ENCODE results near the gene SRRD. TPM values are rescaled to one million over a fixed set of nuclear protein-coding genes. Genes with fewer than 3 reads are reported as not detected.
A peak's percentile ranks its signal among the peaks of the same experiment; 100 is the strongest.

The SRRD gene
- polyA plus RNA-seq, 1 donor = 18.1 TPM

GRCh38 chr22:26496456-26496855 is 12.8 kb downstream of the SRRD start:
- Histone ChIP-seq H3K27ac (ENCODE audit: low read length) (no peak overlapping the region), H3K4me3 (ENCODE audit: low read length) (no peak overlapping the region), H3K9me3 (ENCODE audit: control insufficient read depth, low read depth, low read length) (no peaks in the 10 kb centered on the region), H3K27me3 (ENCODE audit: control insufficient read depth, insufficient read depth, low read length) (no peaks in the 10 kb centered on the region), H3K4me1 (ENCODE audit: control insufficient read depth, insufficient read depth, low read length) (no peaks in the 10 kb centered on the region), H3K36me3 (ENCODE audit: control insufficient read depth, insufficient read depth, low read length) (peaks cover 76% of the 10 kb centered on the region)
- WGBS (ENCODE audit: insufficient coverage, low lambda C conversion rate) = 80% methylated on average over 1 of the region's 4 CpGs
- DNase-seq = no peak

DNA sequence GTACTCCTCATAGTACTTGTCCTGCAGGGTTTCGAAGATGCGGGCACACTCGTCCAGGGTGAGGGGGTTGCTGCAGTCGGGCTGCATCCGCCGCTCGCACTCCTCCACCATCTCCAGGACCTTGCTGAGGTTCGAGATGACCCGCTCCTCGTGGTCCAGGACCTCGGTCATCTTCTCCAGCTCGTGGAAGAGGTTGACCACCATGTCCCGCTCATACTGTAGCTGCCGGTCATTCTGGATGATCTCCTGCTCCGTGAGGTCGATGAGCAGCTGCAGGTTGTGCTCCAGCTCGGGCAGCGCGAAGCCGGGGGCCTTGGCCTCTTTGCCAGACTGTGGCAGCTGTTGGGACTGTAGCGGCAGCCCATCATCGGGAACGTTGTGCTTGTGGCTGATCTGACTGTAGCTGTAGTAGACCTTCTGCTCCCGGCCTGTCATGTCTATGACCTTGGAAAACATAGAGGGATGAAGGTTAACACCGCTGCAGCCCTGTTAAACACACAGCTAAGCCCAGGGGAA is 15.6 kb downstream of the SRRD start:
- Histone ChIP-seq H3K9me3 (ENCODE audit: control insufficient read depth, low read depth, low read length) (no peaks in the 10 kb centered on the region), H3K27ac (ENCODE audit: low read length) (no peak overlapping the region), H3K4me1 (ENCODE audit: control insufficient read depth, insufficient read depth, low read length) (no peaks in the 10 kb centered on the region), H3K36me3 (ENCODE audit: control insufficient read depth, insufficient read depth, low read length) (peaks cover 76% of the 10 kb centered on the region), H3K27me3 (ENCODE audit: control insufficient read depth, insufficient read depth, low read length) (no peaks in the 10 kb centered on the region), H3K4me3 (ENCODE audit: low read length) (no peak overlapping the region)
- no peak for DNase-seq
- 100% methylated on average over 1 of the region's 25 CpGs for WGBS (ENCODE audit: insufficient coverage, low lambda C conversion rate)

GRCh38 chr22:26501996-26502395 is 18.3 kb downstream of the SRRD start:
- Histone ChIP-seq H3K27me3 (ENCODE audit: control insufficient read depth, insufficient read depth, low read length) (no peaks in the 10 kb centered on the region), H3K4me3 (ENCODE audit: low read length) (no peak overlapping the region), H3K4me1 (ENCODE audit: control insufficient read depth, insufficient read depth, low read length) (no peaks in the 10 kb centered on the region), H3K27ac (ENCODE audit: low read length) (no peak overlapping the region), H3K9me3 (ENCODE audit: control insufficient read depth, low read depth, low read length) (no peaks in the 10 kb centered on the region), H3K36me3 (ENCODE audit: control insufficient read depth, insufficient read depth, low read length) (peaks cover 78% of the 10 kb centered on the region)
- no CpG with 5 or more reads among the region's 2 CpGs for WGBS (ENCODE audit: insufficient coverage, low lambda C conversion rate)
- no peak for DNase-seq

GRCh38 chr22:26502688-26503561 is 19.2 kb downstream of the SRRD start:
- H3K9me3 ChIP-seq (ENCODE audit: control insufficient read depth, low read depth, low read length) = no peaks in the 10 kb centered on the region
- no peak overlapping the region for H3K4me3 ChIP-seq (ENCODE audit: low read length)
- H3K27ac ChIP-seq (ENCODE audit: low read length) = no peak overlapping the region
- no CpG with 5 or more reads among the region's 3 CpGs for WGBS (ENCODE audit: insufficient coverage, low lambda C conversion rate)
- DNase-seq = peak in 1 of 2 donors; percentile 23
- H3K4me1 ChIP-seq (ENCODE audit: control insufficient read depth, insufficient read depth, low read length) = no peaks in the 10 kb centered on the region
- no peaks in the 10 kb centered on the region for H3K27me3 ChIP-seq (ENCODE audit: control insufficient read depth, insufficient read depth, low read length)
- peaks cover 80% of the 10 kb centered on the region for H3K36me3 ChIP-seq (ENCODE audit: control insufficient read depth, insufficient read depth, low read length)

DNA sequence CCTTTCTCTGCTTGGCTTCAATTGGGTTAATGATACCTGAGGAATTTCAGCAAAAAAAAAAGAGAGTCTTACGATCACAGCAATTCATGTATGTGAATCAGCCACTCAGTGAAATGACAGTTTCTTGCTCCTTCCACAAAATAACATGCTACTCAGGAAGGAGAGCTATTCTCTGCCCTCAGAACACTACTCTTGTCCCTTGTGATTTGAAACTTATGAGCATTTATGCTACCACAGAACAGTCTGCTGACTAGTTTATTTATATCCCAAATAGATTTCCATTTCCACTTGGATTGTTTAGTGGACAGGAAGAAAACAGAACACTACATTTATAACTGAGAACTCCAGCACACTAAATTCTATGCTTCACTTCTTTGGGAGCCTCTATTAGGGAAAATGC is 20.1 kb downstream of the SRRD start:
- H3K4me1 ChIP-seq (ENCODE audit: control insufficient read depth, insufficient read depth, low read length) = no peaks in the 10 kb centered on the region
- H3K4me3 ChIP-seq (ENCODE audit: low read length) = no peak overlapping the region
- WGBS (ENCODE audit: insufficient coverage, low lambda C conversion rate) = no CpG with 5 or more reads among the region's 1 CpG
- H3K27ac ChIP-seq (ENCODE audit: low read length) = no peak overlapping the region
- no peaks in the 10 kb centered on the region for H3K9me3 ChIP-seq (ENCODE audit: control insufficient read depth, low read depth, low read length)
- H3K27me3 ChIP-seq (ENCODE audit: control insufficient read depth, insufficient read depth, low read length) = no peaks in the 10 kb centered on the region
- DNase-seq = no peak
- H3K36me3 ChIP-seq (ENCODE audit: control insufficient read depth, insufficient read depth, low read length) = peaks cover 83% of the 10 kb centered on the region

GRCh38 chr22:26508148-26508547 is 24.5 kb downstream of the SRRD start:
- DNase-seq = no peak
- Histone ChIP-seq H3K27ac (ENCODE audit: low read length) (no peak overlapping the region), H3K4me1 (ENCODE audit: control insufficient read depth, insufficient read depth, low read length) (peaks cover 3% of the 10 kb centered on the region), H3K36me3 (ENCODE audit: control insufficient read depth, insufficient read depth, low read length) (peaks cover 61% of the 10 kb centered on the region), H3K9me3 (ENCODE audit: control insufficient read depth, low read depth, low read length) (no peaks in the 10 kb centered on the region), H3K27me3 (ENCODE audit: control insufficient read depth, insufficient read depth, low read length) (no peaks in the 10 kb centered on the region), H3K4me3 (ENCODE audit: low read length) (no peak overlapping the region)

- no CpG with 5 or more reads among the region's 40 CpGs for WGBS (ENCODE audit: insufficient coverage, low lambda C conversion rate)
- peak within 1 kb of the TSS; percentile 55 for H3K27ac ChIP-seq (ENCODE audit: low read length)
- peak within 1 kb of the TSS; percentile 88 for H3K4me3 ChIP-seq (ENCODE audit: low read length)
- H3K27me3 ChIP-seq (ENCODE audit: control insufficient read depth, insufficient read depth, low read length) = no peaks in the 10 kb centered on the region
- peaks cover 16% of the 10 kb centered on the region for H3K4me1 ChIP-seq (ENCODE audit: control insufficient read depth, insufficient read depth, low read length)
- DNase-seq = peak; percentile 90 to 93
- H3K9me3 ChIP-seq (ENCODE audit: control insufficient read depth, low read depth, low read length) = no peaks in the 10 kb centered on the region
- peaks cover 25% of the 10 kb centered on the region for H3K36me3 ChIP-seq (ENCODE audit: control insufficient read depth, insufficient read depth, low read length)
Observed at GRCh38 chr22:26512149-26512793, 28.6 kb downstream of the SRRD start, which contains the start of gene TFIP11. TFIP11 (minus strand) TSS chr22:26512473; CDS start chr22:26510272, 2,201 bp downstream.

DNA sequence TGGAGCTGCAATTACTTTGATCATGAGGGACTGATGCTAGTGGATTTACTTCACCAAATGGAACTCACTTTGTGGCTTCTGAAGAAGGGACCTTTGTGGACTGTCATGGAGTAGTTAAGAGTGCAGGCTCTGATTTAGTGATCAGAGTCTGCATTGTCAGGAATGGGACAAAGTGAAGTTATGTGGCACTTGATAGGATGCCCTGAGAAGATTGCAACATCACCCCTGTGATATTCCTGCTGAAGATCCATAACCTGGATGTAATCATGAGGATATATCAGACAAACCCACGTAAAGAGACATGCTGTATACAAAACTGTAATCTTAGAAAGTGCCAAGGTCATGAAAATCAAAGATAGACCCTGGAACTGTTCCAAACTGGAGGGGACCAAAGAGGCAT is 30.2 kb downstream of the SRRD start:
- Histone ChIP-seq H3K4me1 (ENCODE audit: control insufficient read depth, insufficient read depth, low read length) (peaks cover 16% of the 10 kb centered on the region), H3K27me3 (ENCODE audit: control insufficient read depth, insufficient read depth, low read length) (no peaks in the 10 kb centered on the region), H3K27ac (ENCODE audit: low read length) (peak overlapping the region; percentile 55), H3K9me3 (ENCODE audit: control insufficient read depth, low read depth, low read length) (no peaks in the 10 kb centered on the region), H3K36me3 (ENCODE audit: control insufficient read depth, insufficient read depth, low read length) (peaks cover 14% of the 10 kb centered on the region), H3K4me3 (ENCODE audit: low read length) (no peak overlapping the region)
- WGBS (ENCODE audit: insufficient coverage, low lambda C conversion rate) = no CpG with 5 or more reads among the region's 1 CpG
- peak; percentile 29 to 66 for DNase-seq

DNA sequence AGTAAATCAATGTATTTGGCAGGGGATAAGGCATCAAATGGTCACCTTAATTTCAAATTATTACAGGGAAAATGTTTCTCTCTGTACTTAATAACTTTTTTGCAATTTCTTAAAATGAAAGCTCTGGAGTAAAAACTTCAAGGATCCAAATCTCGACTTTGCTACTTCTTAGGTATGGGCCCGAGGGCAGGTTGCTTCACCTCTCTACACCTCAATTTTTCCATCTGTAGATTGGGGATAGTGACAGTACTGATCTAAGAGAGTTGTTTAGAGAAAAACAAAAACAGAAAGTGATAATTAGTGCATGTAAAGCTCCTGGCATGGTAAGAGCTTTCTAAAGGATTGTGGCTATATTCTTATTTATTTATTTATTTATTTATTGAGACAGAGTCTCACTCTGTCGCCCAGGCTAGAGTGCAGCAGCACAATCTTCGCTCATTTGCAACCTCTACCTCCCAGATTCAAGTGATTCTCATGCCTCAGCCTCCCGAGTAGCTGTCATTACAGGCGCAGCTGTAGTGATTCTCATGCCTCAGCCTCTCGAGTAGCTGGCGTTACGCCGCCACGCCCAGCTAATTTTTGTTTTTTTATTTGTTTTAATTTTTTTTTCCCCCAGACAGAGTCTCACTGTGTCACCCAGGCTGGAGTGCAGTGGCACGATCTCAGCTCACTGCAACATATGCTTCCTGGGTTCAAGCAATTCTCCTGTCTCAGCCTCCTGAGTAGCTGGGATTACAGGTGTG is 30.9 kb downstream of the SRRD start:
- DNase-seq = no peak
- WGBS (ENCODE audit: insufficient coverage, low lambda C conversion rate) = 100% methylated on average over 1 of the region's 12 CpGs
- Histone ChIP-seq H3K27ac (ENCODE audit: low read length) (peak overlapping the region; percentile 55), H3K36me3 (ENCODE audit: control insufficient read depth, insufficient read depth, low read length) (peaks cover 6% of the 10 kb centered on the region), H3K9me3 (ENCODE audit: control insufficient read depth, low read depth, low read length) (no peaks in the 10 kb centered on the region), H3K27me3 (ENCODE audit: control insufficient read depth, insufficient read depth, low read length) (no peaks in the 10 kb centered on the region), H3K4me1 (ENCODE audit: control insufficient read depth, insufficient read depth, low read length) (peaks cover 16% of the 10 kb centered on the region), H3K4me3 (ENCODE audit: low read length) (no peak overlapping the region)

DNA sequence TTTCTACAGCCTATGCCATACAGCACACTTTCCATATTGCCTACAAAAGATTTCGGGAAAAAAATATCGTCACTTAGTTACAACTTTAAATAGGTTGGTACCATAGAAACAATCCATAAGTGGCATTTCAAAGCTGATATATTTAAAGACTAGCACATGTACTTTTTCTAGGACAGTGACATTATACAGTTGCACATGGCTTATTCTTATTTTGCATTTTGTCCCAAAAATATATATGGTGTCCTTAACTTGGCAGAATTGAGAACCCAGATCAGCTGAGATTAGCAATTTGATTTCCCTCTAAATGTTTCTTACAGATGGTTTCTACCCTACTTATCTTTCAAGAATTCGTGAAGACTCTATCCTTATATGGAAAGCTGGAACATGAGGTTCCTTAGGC is 32.3 kb downstream of the SRRD start:
- Histone ChIP-seq H3K36me3 (ENCODE audit: control insufficient read depth, insufficient read depth, low read length) (no peaks in the 10 kb centered on the region), H3K27me3 (ENCODE audit: control insufficient read depth, insufficient read depth, low read length) (no peaks in the 10 kb centered on the region), H3K27ac (ENCODE audit: low read length) (no peak overlapping the region), H3K4me1 (ENCODE audit: control insufficient read depth, insufficient read depth, low read length) (peaks cover 16% of the 10 kb centered on the region), H3K9me3 (ENCODE audit: control insufficient read depth, low read depth, low read length) (no peaks in the 10 kb centered on the region), H3K4me3 (ENCODE audit: low read length) (no peak overlapping the region)
- DNase-seq = no peak
- 100% methylated on average over 2 of the region's 3 CpGs for WGBS (ENCODE audit: insufficient coverage, low lambda C conversion rate)

Data from large intestine (tissue), 3 donors.